H1 (cell line): Measurements from ENCODE around the gene NFIA. TPM values are rescaled to one million over a fixed set of nuclear protein-coding genes. Genes with fewer than 3 reads are reported as not detected.

Experiments used
- CTCF ChIA-PET: fragments of 300-600 bp; sonication (Branson Sonifier 250); formaldehyde crosslinking; loops from one replicate; lab custom pipeline; 2021; ENCODE audit not compliant: partially characterized antibody; lab: Charles Lee
- POLR2A ChIA-PET: fragments of 300-600 bp; sonication (Branson Sonifier 250); formaldehyde crosslinking; loops from one replicate; lab custom pipeline; 2021; ENCODE audit warnings: inconsistent platforms; ENCODE audit not compliant: partially characterized antibody; lab: Charles Lee
- DNase-seq, 2 experiments: peaks; one replicate each; pipeline versions ENCODE4 v3.0.0 to v3.0.0-alpha.2; 2010 to 2022; ENCODE audit warnings: low spot score in 2 of 2, low read depth in 1 of 2, mixed read lengths in 1 of 2
- FAIRE-seq: peaks from 2 replicates; lab custom pipeline; 2011; peaks lifted over from hg19 to GRCh38; lab: Jason Lieb, UNC
- H2AFZ ChIP-seq: 2 replicates; pipeline ENCODE4 v1.8.1; 2012; ENCODE audit warnings: low read length, inconsistent platforms
- H2AK5ac ChIP-seq: 2 replicates; pipeline ENCODE4 v1.6.1; 2013; ENCODE audit warnings: low read depth, low read length
- H2BK120ac ChIP-seq: replicated peaks from 2 replicates; pipeline ENCODE3; 2013; ENCODE audit warnings: low read depth, low read length, inconsistent platforms
- H2BK12ac ChIP-seq: 2 replicates; pipeline ENCODE4 v1.6.1; 2013; ENCODE audit warnings: low read depth, low read length
- H2BK15ac ChIP-seq: 2 replicates; pipeline ENCODE4 v1.6.1; 2013; ENCODE audit warnings: low read length
- H2BK20ac ChIP-seq: 2 replicates; pipeline ENCODE4 v1.6.1; 2013; ENCODE audit warnings: low read length
- H2BK5ac ChIP-seq: 2 replicates; pipeline ENCODE4 v1.6.1; 2013; ENCODE audit warnings: low read depth, low read length
- H3K14ac ChIP-seq: 2 replicates; pipeline ENCODE4 v1.6.1; 2013; ENCODE audit warnings: inconsistent platforms; ENCODE audit not compliant: insufficient read length
- H3K18ac ChIP-seq: 2 replicates; pipeline ENCODE4 v1.6.1; 2013; ENCODE audit warnings: low read length; ENCODE audit errors: extremely low read depth
- H3K23ac ChIP-seq: 2 replicates; pipeline ENCODE4 v1.6.1; 2013; ENCODE audit warnings: inconsistent platforms; ENCODE audit not compliant: insufficient read length
- H3K23me2 ChIP-seq: 2 replicates; pipeline ENCODE4 v1.6.1; 2013; ENCODE audit warnings: low read depth, low read length
- H3K27ac ChIP-seq: 2 replicates; pipeline ENCODE4 v1.6.1; 2011; ENCODE audit warnings: low read depth, low read length, inconsistent platforms
- H3K27me3 ChIP-seq, 4 experiments: replicated peaks in 1 of 4; 1 replicate in 1 of 4; 2 replicates in 3 of 4; pipeline versions ENCODE4 v1.6.1 to v1.8.1; 2011 to 2013; ENCODE audit warnings: low read length in 3 of 4, mild to moderate bottlenecking in 3 of 4, inconsistent platforms in 2 of 4, mixed read lengths in 2 of 4, moderate library complexity in 1 of 4; ENCODE audit not compliant: control insufficient read depth in 3 of 4, insufficient read depth in 3 of 4; ENCODE audit errors: extremely low read depth in 1 of 4
- H3K36me3 ChIP-seq, 4 experiments: 2 replicates each; pipeline versions ENCODE4 v1.6.1 to v1.8.1; 2011 to 2013; ENCODE audit warnings: mild to moderate bottlenecking in 4 of 4, low read length in 3 of 4, moderate library complexity in 2 of 4, control low read depth in 1 of 4, inconsistent platforms in 1 of 4; ENCODE audit not compliant: insufficient read depth in 4 of 4, control insufficient read depth in 2 of 4
- H3K4ac ChIP-seq: replicated peaks from 2 replicates; pipeline ENCODE3; 2013; ENCODE audit warnings: low read length, low read depth, mixed read lengths, inconsistent platforms; ENCODE audit not compliant: insufficient read length
- H3K4me1 ChIP-seq, 4 experiments: replicated peaks in 1 of 4; 1 replicate in 1 of 4; 2 replicates in 3 of 4; pipeline versions ENCODE4 v1.6.1 to v1.8.1; 2011 to 2013; ENCODE audit warnings: low read length in 3 of 4, inconsistent platforms in 2 of 4, mixed read lengths in 1 of 4; ENCODE audit not compliant: insufficient read depth in 4 of 4, control insufficient read depth in 3 of 4
- H3K4me2 ChIP-seq, 2 experiments: 2 replicates each; pipeline versions ENCODE4 v1.6.1 to v1.8.1; 2011 to 2013; ENCODE audit warnings: low read depth in 2 of 2, low read length in 2 of 2, control low read depth in 1 of 2, inconsistent platforms in 1 of 2, mild to moderate bottlenecking in 1 of 2; ENCODE audit not compliant: insufficient read depth in 1 of 2
- H3K4me3 ChIP-seq, 4 experiments: fragments of 200-600, 300-600 bp in 1 of 4; sonication (generic), shearing (Covaris generic), sonication (Bioruptor Twin) in 1 of 4; 2 replicates each; pipeline versions ENCODE4 v1.5.1 to v1.8.1; 2011 to 2016; ENCODE audit warnings: low read length in 4 of 4, low read depth in 3 of 4, control low read depth in 2 of 4, inconsistent platforms in 2 of 4, mild to moderate bottlenecking in 2 of 4, mixed read lengths in 1 of 4, moderate library complexity in 1 of 4; ENCODE audit not compliant: insufficient read depth in 2 of 4; ENCODE audit errors: extremely low read depth in 1 of 4
- H3K56ac ChIP-seq: replicated peaks from 2 replicates; pipeline ENCODE3; 2013; ENCODE audit warnings: low read depth, mild to moderate bottlenecking, mixed read lengths, low read length, inconsistent platforms; ENCODE audit not compliant: insufficient read length
- H3K79me1 ChIP-seq: 2 replicates; pipeline ENCODE4 v1.6.1; 2013; ENCODE audit warnings: low read depth, low read length, control low read depth
- H3K79me2 ChIP-seq, 2 experiments: 2 replicates each; pipeline versions ENCODE4 v1.6.1 to v1.8.1; 2012 to 2013; ENCODE audit warnings: low read length in 2 of 2, mild to moderate bottlenecking in 2 of 2, inconsistent platforms in 1 of 2; ENCODE audit not compliant: insufficient read depth in 2 of 2, control insufficient read depth in 1 of 2
- H3K9ac ChIP-seq, 4 experiments: replicated peaks in 1 of 4; 1 replicate in 1 of 4; 2 replicates in 3 of 4; pipeline versions ENCODE4 v1.6.1 to v1.8.1; 2011 to 2013; ENCODE audit warnings: low read depth in 3 of 4, low read length in 3 of 4, control low read depth in 2 of 4, mild to moderate bottlenecking in 2 of 4, moderate library complexity in 2 of 4, inconsistent platforms in 1 of 4; ENCODE audit errors: extremely low read depth in 1 of 4
- H3K9me3 ChIP-seq, 2 experiments: 2 replicates each; pipeline versions ENCODE4 v1.6.1 to v1.8.1; 2012 to 2013; ENCODE audit warnings: mild to moderate bottlenecking in 2 of 2, moderate library complexity in 2 of 2, control low read depth in 1 of 2, inconsistent platforms in 1 of 2, low read depth in 1 of 2, low read length in 1 of 2, mixed read lengths in 1 of 2; ENCODE audit not compliant: insufficient read depth in 2 of 2
- H4K20me1 ChIP-seq, 2 experiments: replicated peaks in 1 of 2; 2 replicates each; pipeline versions ENCODE3 to v1.8.1; 2011 to 2013; ENCODE audit warnings: inconsistent platforms in 2 of 2, low read length in 2 of 2, mild to moderate bottlenecking in 1 of 2; ENCODE audit not compliant: insufficient read depth in 2 of 2, control insufficient read depth in 1 of 2
- H4K5ac ChIP-seq: 2 replicates; pipeline ENCODE4 v1.6.1; 2013; ENCODE audit warnings: low read length, low read depth, mixed read lengths, inconsistent platforms; ENCODE audit not compliant: insufficient read length
- H4K8ac ChIP-seq: 2 replicates; pipeline ENCODE4 v1.8.0; 2013; ENCODE audit warnings: mild to moderate bottlenecking, moderate library complexity, low read length, inconsistent platforms; ENCODE audit not compliant: insufficient read depth; ENCODE audit errors: extremely low read depth
- H4K91ac ChIP-seq: replicated peaks from 2 replicates; pipeline ENCODE3; 2013; ENCODE audit warnings: low read length, mixed read lengths, inconsistent platforms; ENCODE audit not compliant: insufficient read length
- ASH2L ChIP-seq: fragments of 200-600, 300-600 bp; sonication (generic); IDR thresholded peaks from one replicate; pipeline ENCODE4 v1.7.1; 2017; ENCODE audit warnings: low read length
- CBX5 ChIP-seq: fragments of 300-800, 300-1000 bp; sonication (generic); IDR thresholded peaks from 2 replicates; pipeline ENCODE4 v1.7.1; 2016; ENCODE audit warnings: antibody characterized with exemption, low read length, low read depth
- CHD2 ChIP-seq: IDR thresholded peaks from 2 replicates; pipeline ENCODE4 v1.6.1; 2012; ENCODE audit warnings: low read length, improper control_type of control experiment
- GTF2F1 ChIP-seq: IDR thresholded peaks from 2 replicates; pipeline ENCODE4 v1.6.1; 2012; ENCODE audit warnings: low read depth, low read length, improper control_type of control experiment, borderline replicate concordance
- JUN ChIP-seq: IDR thresholded peaks from 2 replicates; pipeline ENCODE4 v1.6.1; 2011; ENCODE audit warnings: low read depth, mild to moderate bottlenecking, improper control_type of control experiment, low read length
- KDM1A ChIP-seq: fragments of 200-600, 300-600 bp; sonication (generic); IDR thresholded peaks from 2 replicates; pipeline ENCODE4 v1.7.1; 2016; ENCODE audit warnings: mild to moderate bottlenecking, low read length, borderline replicate concordance
- KDM5A ChIP-seq: fragments of 200-600 bp; IDR thresholded peaks from 2 replicates; pipeline ENCODE4 v1.7.1; 2012; ENCODE audit warnings: mild to moderate bottlenecking, low read length, inconsistent platforms, mixed read lengths
- POLR2A ChIP-seq, 2 experiments: IDR thresholded peaks; 1 replicate in 1 of 2; 2 replicates in 1 of 2; pipeline ENCODE4 v1.6.1; 2011; ENCODE audit warnings: low read depth in 2 of 2, low read length in 2 of 2, mild to moderate bottlenecking in 2 of 2; ENCODE audit errors: control extremely low read depth in 1 of 2
- POLR2AphosphoS5 ChIP-seq: IDR thresholded peaks from 2 replicates; pipeline ENCODE4 v1.6.1; 2011; ENCODE audit warnings: low read depth, low read length
- RXRA ChIP-seq: IDR thresholded peaks from 2 replicates; pipeline ENCODE4 v1.6.1; 2011; ENCODE audit warnings: low read depth, mild to moderate bottlenecking, low read length, moderate library complexity; ENCODE audit not compliant: insufficient read depth
- SP4 ChIP-seq: IDR thresholded peaks from 2 replicates; pipeline ENCODE4 v1.6.1; 2012; ENCODE audit warnings: low read length, inconsistent platforms
- TBP ChIP-seq: IDR thresholded peaks from 2 replicates; pipeline ENCODE4 v1.6.1; 2011; ENCODE audit warnings: low read depth, low read length, improper control_type of control experiment
- USF2 ChIP-seq: IDR thresholded peaks from 2 replicates; pipeline ENCODE4 v1.6.1; 2011; ENCODE audit warnings: low read length, improper control_type of control experiment
- YY1 ChIP-seq: IDR thresholded peaks from 2 replicates; pipeline ENCODE4 v1.6.1; 2011; ENCODE audit warnings: low read depth, mild to moderate bottlenecking, low read length
- WGBS, 2 experiments: shearing (Covaris generic) in 1 of 2; methylation state at CpG; one replicate each; pipeline versions ENCODE4 v1.1.6 to v1.1.7; 2013 to 2015; ENCODE audit warnings: low lambda C conversion rate in 2 of 2, mixed read lengths in 2 of 2, inconsistent platforms in 1 of 2, low coverage in 1 of 2, missing lambda C conversion rate in 1 of 2; ENCODE audit not compliant: insufficient replicate concordance in 2 of 2, insufficient coverage in 1 of 2, insufficient read length in 1 of 2; ENCODE audit errors: extremely low coverage in 1 of 2, missing lambda C conversion rate in 1 of 2; 5-methylcytosine and 5-hydroxymethylcytosine counted together
- polyA plus RNA-seq, 7 experiments: library from polyadenylated mRNA; depleted of rRNA in 3 of 7; stranded (reverse) in 5 of 7; unstranded in 2 of 7; fragments of >200 nt in 5 of 7; fragments of 200-250 nt in 2 of 7; gene quantifications; 1 replicate in 5 of 7; 2 replicates in 1 of 7; 4 replicates in 1 of 7; pipeline versions ENCODE4 v1.2.1 to v1.2.3, GENCODE V29; 2011 to 2013; ENCODE audit warnings: missing spikeins in 2 of 7, mixed read lengths in 2 of 7
- total RNA-seq: library from RNA; stranded (reverse); fragmentation: NEBNext Ultra II Directional; extraction: Animal tissue kit (Norgen Biotek cat#: 25700); gene quantifications from 2 replicates; pipeline ENCODE4 v1.2.1, GENCODE V29; 2021

NFIA gene
- total and polyA plus RNA-seq, 2 of the 8 experiments (the other 6 are each of a cell fraction or from before 2014, with no cell fraction given) = 1.8 to 2.3 TPM

- Histone ChIP-seq H3K79me1 (no peaks in the 10 kb centered on the region), H3K56ac (no peak overlapping the region), H3K4ac (no peak overlapping the region), H2AFZ (no peak overlapping the region), H2BK120ac (no peak overlapping the region), H3K27me3 (no peaks in the 10 kb centered on the region), H3K4me3 (no peak overlapping the region), H4K5ac (no peak overlapping the region), H3K27ac (no peak overlapping the region), H3K23me2 (no peaks in the 10 kb centered on the region), H3K23ac (no peak overlapping the region), H3K36me3 (no peaks in the 10 kb centered on the region), H2BK12ac (no peak overlapping the region), H4K91ac (no peak overlapping the region), H3K9ac (no peak overlapping the region), H3K14ac (no peak overlapping the region), H3K4me1 (no peaks in the 10 kb centered on the region), H2AK5ac (no peak overlapping the region), H4K8ac (no peak overlapping the region), H3K79me2 (no peaks in the 10 kb centered on the region), H3K18ac (no peak overlapping the region), H3K4me2 (no peak overlapping the region), H4K20me1 (no peaks in the 10 kb centered on the region), H2BK5ac (no peak overlapping the region), H2BK15ac (no peak overlapping the region), H2BK20ac (no peak overlapping the region), H3K9me3 (no peaks in the 10 kb centered on the region)
- ChIA-PET CTCF (no interaction called here), POLR2A (no interaction called here)
- FAIRE-seq = no peak
- WGBS, 2 experiments = 87% methylated on average over 1 of the region's 1 CpG; no CpG with 5 or more reads in 1 of the 2 experiments
- DNase-seq = no peak
- TF ChIP-seq JUN (no peak), KDM5A (no peak), POLR2A (IDR thresholded peaks at IDR 0.05; ENCODE audit: control extremely low read depth in 1 of 2, low read depth in 2 of 2, low read length in 2 of 2) (no peak), GTF2F1 (no peak), SP4 (no peak), KDM1A (no peak), RXRA (no peak), POLR2AphosphoS5 (no peak), CBX5 (no peak), TBP (no peak), USF2 (no peak), YY1 (no peak), ASH2L (no peak), CHD2 (no peak)
Observed at GRCh38 chr1:61097317-61097716, 15.0 kb downstream of the NFIA start.
